Fibroblast of the aortic adventitia (primary cell): ENCODE measurements around the gene TNFAIP8L3. TPM values are rescaled to one million over a fixed set of nuclear protein-coding genes. Genes with fewer than 3 reads are reported as not detected.
A peak's percentile ranks its signal among the peaks of the same experiment; 100 is the strongest.

Experiments used
- DNase-seq: peaks from one replicate; pipeline ENCODE4 v3.0.0-alpha.2; 2010; ENCODE audit warnings: low read depth
- H3K4me3 ChIP-seq: 2 replicates; pipeline ENCODE4 v1.5.1; 2011; ENCODE audit warnings: low read depth, mild to moderate bottlenecking, control low read depth, low read length, moderate library complexity
- total RNA-seq: library from RNA; depleted of rRNA; stranded (reverse); fragments of >200 nt; gene quantifications from 2 replicates; pipeline ENCODE4 v1.2.3, GENCODE V29; 2012; ENCODE audit warnings: low replicate concordance
- TF ChIP-seq, protein P1 (sequence below): IDR thresholded peaks from 2 replicates; pipeline ENCODE4 v1.5.1; 2011; ENCODE audit warnings: mild to moderate bottlenecking, low read length, control low read depth, inconsistent platforms; ENCODE audit not compliant: insufficient read depth

Gene TNFAIP8L3
- total RNA-seq, 1 donor = 22.4 TPM

DNA sequence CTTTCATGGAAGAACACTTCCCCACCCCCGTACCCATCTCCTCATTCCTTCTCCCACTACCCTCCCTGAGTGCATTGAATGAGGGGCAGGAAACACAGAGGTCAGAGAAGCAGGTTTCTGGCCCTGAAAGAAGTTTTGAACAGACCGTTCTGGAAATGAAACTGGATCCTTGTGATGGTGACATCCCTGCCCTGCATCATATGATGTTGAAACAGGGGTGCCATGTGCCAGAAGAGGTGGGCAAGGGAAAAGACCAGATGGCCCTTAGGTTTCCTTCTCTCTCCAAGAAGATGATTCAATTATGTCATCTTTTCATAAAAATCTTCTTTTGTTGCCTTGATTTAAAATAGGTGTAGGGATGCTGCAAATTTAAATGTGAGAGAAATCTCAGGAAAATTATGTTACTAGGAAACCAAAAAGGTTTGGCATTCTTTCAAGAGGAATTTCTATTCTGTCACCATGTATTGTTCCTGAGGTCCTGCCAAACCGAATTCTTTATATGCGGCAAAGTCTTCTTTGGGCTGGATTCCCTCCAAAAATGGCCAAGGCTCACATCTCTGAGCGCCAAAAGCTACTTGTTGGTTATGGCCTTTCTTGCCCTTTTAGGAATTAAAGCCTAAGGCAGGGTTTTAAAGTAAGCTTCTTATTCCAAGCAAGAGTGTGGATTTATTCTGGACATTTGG, 19.9 kb upstream of the TNFAIP8L3 start:
- peak; percentile 75 for DNase-seq
- TF ChIP-seq, protein P1, sequence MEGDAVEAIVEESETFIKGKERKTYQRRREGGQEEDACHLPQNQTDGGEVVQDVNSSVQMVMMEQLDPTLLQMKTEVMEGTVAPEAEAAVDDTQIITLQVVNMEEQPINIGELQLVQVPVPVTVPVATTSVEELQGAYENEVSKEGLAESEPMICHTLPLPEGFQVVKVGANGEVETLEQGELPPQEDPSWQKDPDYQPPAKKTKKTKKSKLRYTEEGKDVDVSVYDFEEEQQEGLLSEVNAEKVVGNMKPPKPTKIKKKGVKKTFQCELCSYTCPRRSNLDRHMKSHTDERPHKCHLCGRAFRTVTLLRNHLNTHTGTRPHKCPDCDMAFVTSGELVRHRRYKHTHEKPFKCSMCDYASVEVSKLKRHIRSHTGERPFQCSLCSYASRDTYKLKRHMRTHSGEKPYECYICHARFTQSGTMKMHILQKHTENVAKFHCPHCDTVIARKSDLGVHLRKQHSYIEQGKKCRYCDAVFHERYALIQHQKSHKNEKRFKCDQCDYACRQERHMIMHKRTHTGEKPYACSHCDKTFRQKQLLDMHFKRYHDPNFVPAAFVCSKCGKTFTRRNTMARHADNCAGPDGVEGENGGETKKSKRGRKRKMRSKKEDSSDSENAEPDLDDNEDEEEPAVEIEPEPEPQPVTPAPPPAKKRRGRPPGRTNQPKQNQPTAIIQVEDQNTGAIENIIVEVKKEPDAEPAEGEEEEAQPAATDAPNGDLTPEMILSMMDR = no peak
- H3K4me3 ChIP-seq = no peak overlapping the region

DNA sequence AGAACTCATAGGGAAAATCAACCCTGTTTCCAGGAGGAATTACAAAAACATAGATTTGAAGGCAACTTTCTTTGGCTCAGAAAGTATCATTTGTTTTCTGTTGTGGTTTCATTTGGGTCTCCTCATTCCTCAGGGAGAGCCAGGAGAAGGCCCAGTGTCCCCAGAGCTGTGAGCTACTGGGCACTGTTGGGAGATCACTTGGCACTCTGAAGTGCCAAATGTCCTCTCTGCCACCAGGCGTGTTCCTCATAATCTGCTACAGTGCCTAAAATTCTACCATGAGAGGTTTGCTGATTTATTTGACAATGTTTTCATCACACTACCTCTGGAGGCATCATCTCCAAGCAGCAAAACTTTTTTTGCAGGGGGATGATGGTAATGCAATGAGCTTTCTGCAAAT, 17.4 kb upstream of the TNFAIP8L3 start:
- no peak for DNase-seq
- TF ChIP-seq, protein P1 = no peak
- H3K4me3 ChIP-seq = no peak overlapping the region

DNA sequence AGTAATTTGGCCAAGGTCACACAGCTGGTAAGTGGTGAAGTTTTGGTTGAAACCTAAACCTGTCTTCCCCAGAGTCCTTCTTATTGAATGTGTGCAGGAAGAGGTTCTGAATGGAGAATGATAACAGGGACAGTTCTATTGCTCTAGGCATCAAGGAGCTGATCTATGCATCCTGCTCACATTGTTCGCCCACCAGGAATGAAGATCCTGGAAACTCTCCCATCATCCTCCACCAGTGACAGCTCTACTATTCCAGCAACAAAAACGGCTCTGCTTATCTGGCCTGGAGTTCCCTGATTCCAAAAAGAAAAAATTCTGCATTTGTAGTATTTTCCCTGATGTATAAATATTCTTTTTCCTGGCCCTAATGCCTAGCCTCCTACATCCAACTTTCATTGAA, 16.4 kb upstream of the TNFAIP8L3 start:
- TF ChIP-seq, protein P1 = no peak
- peak; percentile 73 for DNase-seq
- H3K4me3 ChIP-seq = no peak overlapping the region

DNA sequence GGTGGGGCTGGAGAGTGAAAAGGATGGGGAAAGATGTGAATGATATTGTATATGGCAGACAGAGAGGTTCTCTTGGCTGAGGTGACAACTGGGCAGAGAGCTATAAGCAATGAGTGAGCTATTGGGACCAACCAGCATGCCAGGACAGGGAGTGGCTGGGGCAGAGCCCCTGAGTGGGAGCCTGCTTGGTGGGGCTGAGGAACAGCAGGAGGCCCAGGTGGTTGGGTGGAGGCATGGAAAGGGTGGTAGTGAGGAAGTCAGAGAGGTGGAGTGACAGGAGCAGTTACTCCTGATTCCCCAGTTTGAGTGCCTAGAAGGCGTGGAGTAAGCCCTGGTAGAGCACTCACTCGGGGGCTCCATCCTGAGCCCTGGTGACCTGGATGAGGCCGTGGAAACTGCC, 15.5 kb upstream of the TNFAIP8L3 start:
- TF ChIP-seq, protein P1 = no peak
- H3K4me3 ChIP-seq = no peak overlapping the region
- no peak for DNase-seq

DNA sequence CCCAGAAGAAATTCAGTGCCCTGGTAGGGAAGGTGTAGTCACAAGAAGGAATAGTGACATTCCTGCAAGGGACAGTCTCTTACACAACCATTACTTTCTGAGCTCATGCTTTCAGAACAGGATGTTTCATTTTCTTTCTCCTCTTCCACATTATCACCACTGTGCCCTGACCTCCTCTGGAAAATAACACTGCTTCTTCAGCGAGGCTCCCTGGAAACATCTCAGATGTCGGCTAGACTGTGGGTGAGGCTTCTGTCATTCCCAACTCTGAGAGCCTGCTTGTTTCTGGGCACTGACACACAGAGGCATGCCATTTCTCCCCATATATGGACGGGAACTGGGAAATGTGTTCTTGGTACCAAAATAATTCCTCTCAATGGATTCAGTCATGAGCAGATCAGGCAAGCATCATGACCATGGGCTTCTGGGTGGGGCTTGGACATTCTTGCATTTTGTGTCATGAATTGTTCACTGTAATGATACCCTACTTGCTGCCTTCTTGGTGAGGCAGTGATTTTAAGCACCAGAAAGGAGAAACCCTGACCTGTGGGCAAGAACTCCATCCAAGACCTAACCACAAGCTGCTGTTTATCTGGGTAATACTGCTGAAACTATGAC, 14.3 kb upstream of the TNFAIP8L3 start:
- H3K4me3 ChIP-seq = peak overlapping the region; percentile 23
- DNase-seq = peak; percentile 97
- TF ChIP-seq, protein P1 = no peak

DNA sequence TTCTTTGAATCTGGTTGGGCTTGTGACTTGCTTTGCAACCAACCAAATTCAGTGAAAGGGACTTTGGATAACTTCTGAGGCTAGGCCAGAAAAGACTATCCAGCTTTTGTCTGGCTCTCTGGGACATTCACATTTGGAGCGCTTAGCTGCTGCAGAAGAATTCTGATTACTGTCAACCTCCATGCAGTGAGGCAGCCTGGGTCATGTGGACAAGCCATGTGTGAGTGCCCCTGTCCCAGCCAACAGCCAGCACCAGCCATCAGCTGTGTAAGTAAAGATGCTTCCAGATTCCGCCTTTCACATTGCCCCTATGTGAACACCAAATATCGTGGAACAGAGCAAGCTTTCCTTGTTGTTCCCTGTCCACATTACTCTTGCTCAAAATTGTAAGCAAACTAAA, 12.9 kb upstream of the TNFAIP8L3 start:
- TF ChIP-seq, protein P1 = no peak
- DNase-seq = no peak
- H3K4me3 ChIP-seq = no peak overlapping the region
